ENCODE results near the gene MRPS7.

The MRPS7 gene

DNA sequence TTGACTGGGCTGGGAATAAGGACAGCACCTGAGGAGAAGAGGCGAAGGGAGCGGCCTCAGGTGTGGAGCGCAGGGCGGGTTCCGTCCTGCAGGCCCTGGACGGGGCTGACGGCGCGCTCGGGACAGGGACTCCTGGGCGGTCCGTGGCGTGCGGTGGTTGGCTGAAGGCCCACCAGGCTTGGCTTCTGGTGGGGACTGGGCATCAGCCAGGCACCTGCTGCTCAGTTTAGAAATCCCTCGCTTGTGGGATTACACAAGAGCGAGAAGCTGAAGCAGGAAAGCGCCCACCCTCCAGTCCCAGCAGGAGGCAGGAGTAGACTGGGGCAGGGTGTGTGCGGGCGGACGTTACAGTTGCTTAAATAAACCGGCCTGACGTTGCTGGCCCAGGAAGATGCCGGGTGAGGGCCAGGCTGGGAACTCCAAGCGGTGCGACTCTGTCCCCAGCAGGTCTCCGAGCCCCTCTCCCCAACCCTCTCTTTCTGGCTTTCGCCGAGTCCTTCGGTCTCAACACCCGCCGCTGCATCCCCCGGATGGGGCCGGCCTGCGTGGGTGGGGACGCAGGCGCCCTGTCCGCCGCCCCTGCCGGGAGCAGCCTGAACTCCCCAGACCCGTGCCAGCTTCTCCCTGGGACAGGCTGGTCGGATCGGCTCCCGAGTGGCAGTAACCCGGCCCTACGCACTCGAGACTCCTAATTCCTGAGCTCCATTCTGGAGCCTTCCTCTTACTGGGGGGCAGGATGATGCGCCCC is 8.7 kb downstream of the MRPS7 start:
- POLR2A ChIA-PET (ENCODE audit: low non-redundant PET) = interaction anchor here (0.8 to 2.1 kb wide), 3 partner anchors 9 to 19 kb away, joined by 5 to 16 read pairs (median 9); partner anchors contain the start of genes GGA3, MRPS7 and SLC25A19
- CTCF ChIA-PET = interaction anchor here (0.6 to 3.3 kb wide), 9 partner anchors 9 to 363 kb away, joined by 3 to 20 read pairs (median 5); partner anchors contain the start of genes GGA3, MRPS7 and SLC25A19
- DNase-seq (ENCODE audit: low spot score) = peak; percentile 74
- H3K27ac ChIP-seq = peak overlapping the region; percentile 89
- TF ChIP-seq CTCF (conservative IDR thresholded peaks at IDR 0.05; ENCODE audit: low read depth) = no peak; the same call in 1 of the 2 replicates

GRCh38 chr17:75270966-75271232 is 9.2 kb downstream of the MRPS7 start, which contains the start of gene MIF4GD:
Gene MIF4GD, minus strand, starts transcription at chr17:75271231. Its CDS starts 1,036 bp downstream, at chr17:75270195.
- no peak for TF ChIP-seq CTCF (conservative IDR thresholded peaks at IDR 0.05; ENCODE audit: low read depth)
- ChIA-PET POLR2A (ENCODE audit: low non-redundant PET) (interaction anchor here (1.4 to 2.1 kb wide), 2 partner anchors 10 to 18 kb away, joined by 9 to 16 read pairs; partner anchors contain the start of genes GGA3, MRPS7 and SLC25A19), CTCF (interaction anchor here (0.6 to 3.3 kb wide), 7 partner anchors 9 to 363 kb away, joined by 3 to 20 read pairs (median 5); partner anchors contain the start of genes GGA3, MRPS7 and SLC25A19)
- DNase-seq (ENCODE audit: low spot score) = no peak
- peak within 1 kb of the TSS; percentile 89 for H3K27ac ChIP-seq

DNA sequence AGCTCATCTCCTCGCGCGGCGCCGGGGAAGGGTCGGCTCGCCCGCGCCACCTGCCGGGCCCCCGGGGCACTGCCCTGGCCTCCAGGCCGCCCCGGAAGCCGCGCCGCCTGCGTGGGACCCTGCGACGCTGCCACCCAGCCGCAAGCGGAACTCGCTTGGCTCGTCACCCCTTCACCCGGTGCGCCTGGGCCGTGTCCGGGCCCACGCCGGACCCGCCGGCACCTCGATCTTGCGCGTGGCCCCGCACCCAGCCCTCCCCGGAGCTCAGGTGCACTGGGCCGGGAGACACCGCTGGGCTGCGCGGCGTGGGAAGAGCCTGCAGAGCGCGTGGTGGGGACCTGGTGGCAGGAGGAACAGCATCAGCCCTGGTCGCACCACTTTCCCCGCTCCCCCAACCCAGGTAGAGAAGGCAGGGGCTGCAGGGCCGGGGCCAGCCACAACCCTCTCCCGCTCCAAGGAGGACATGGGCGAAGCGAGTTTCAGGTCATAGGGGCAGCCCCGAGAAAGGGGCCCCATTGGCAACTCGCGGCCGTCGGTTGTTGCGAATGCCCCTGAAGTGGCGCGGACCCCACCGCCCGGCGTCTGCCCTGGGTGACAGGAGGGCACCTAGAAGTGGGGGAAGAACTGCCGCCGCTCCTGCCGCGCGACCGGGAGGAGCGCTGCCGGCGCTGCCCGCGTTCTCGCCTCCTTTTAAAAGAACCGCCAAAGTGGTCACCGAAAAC is 9.7 kb downstream of the MRPS7 start:
- peak; percentile 89 for DNase-seq (ENCODE audit: low spot score)
- TF ChIP-seq CTCF (conservative IDR thresholded peaks at IDR 0.05; ENCODE audit: low read depth) = peak; percentile 97
- POLR2A ChIA-PET (ENCODE audit: low non-redundant PET) = interaction anchor here (0.6 to 2.1 kb wide), 4 partner anchors 10 to 382 kb away, joined by 3 to 16 read pairs (median 6); partner anchors contain the start of genes GGA3, MRPS7 and SLC25A19
- CTCF ChIA-PET = interaction anchor here (0.5 to 3.3 kb wide), 7 partner anchors 10 to 362 kb away, joined by 3 to 20 read pairs (median 5); partner anchors contain the start of genes GGA3, MRPS7 and SLC25A19
- H3K27ac ChIP-seq = peak overlapping the region; percentile 89

GRCh38 chr17:75271955-75272847 is 10.5 kb downstream of the MRPS7 start:
- DNase-seq (ENCODE audit: low spot score) = no peak
- ChIA-PET POLR2A (ENCODE audit: low non-redundant PET) (interaction anchor here (0.5 to 0.6 kb wide), 3 partner anchors 117 to 381 kb away, joined by 3 to 9 read pairs (median 3); no protein-coding TSS in a partner anchor), CTCF (interaction anchor here (0.5 to 3.3 kb wide), 4 partner anchors 11 to 145 kb away, joined by 3 to 20 read pairs (median 4); partner anchors contain the start of genes GGA3, MRPS7 and SLC25A19)
- TF ChIP-seq CTCF (conservative IDR thresholded peaks at IDR 0.05; ENCODE audit: low read depth) = no peak
- H3K27ac ChIP-seq = peak overlapping the region; percentile 89

- peak overlapping the region; percentile 89 for H3K27ac ChIP-seq
Measured at GRCh38 chr17:75272848-75273184, 11.1 kb downstream of the MRPS7 start.

More at GRCh38 chr17:75272848-75273184, 11.1 kb downstream of the MRPS7 start:
- CTCF ChIA-PET = interaction anchor here (3.3 kb wide), 1 partner anchor 11 kb away, joined by 20 read pairs; the partner anchor contains the start of genes GGA3 and MRPS7
- POLR2A ChIA-PET (ENCODE audit: low non-redundant PET) = no interaction called here
- DNase-seq (ENCODE audit: low spot score) = no peak
- TF ChIP-seq CTCF (conservative IDR thresholded peaks at IDR 0.05; ENCODE audit: low read depth) = no peak

Data from RWPE1 (cell line).